Osteoblast (primary cell): ENCODE results near the gene SLC5A10. TPM values are rescaled to one million over a fixed set of nuclear protein-coding genes. Genes with fewer than 3 reads are reported as not detected.

Source experiments
- DNase-seq: peaks from one replicate; pipeline ENCODE4 v3.0.0; 2011; ENCODE audit warnings: low spot score, mixed read lengths; ENCODE audit not compliant: insufficient read length; ENCODE audit errors: missing footprints
- H2AFZ ChIP-seq: 2 replicates; pipeline ENCODE4 v1.6.0; 2011; ENCODE audit warnings: mild to moderate bottlenecking, low read length
- H3K27ac ChIP-seq: 2 replicates; pipeline ENCODE4 v1.5.1; 2011; ENCODE audit warnings: mild to moderate bottlenecking, low read depth, low read length, moderate library complexity
- H3K27me3 ChIP-seq: 2 replicates; pipeline ENCODE4 v1.6.0; 2012; ENCODE audit warnings: mild to moderate bottlenecking, control low read depth, inconsistent platforms, low read length, moderate library complexity; ENCODE audit not compliant: insufficient read depth
- H3K36me3 ChIP-seq: 2 replicates; pipeline ENCODE4 v1.5.1; 2011; ENCODE audit warnings: mild to moderate bottlenecking, low read length, control low read depth, moderate library complexity; ENCODE audit not compliant: insufficient read depth
- H3K4me1 ChIP-seq: 2 replicates; pipeline ENCODE4 v1.5.1; 2011; ENCODE audit warnings: mild to moderate bottlenecking, low read length, control low read depth, moderate library complexity; ENCODE audit not compliant: insufficient read depth
- H3K4me2 ChIP-seq: 2 replicates; pipeline ENCODE4 v1.6.0; 2011; ENCODE audit warnings: mild to moderate bottlenecking, low read length; ENCODE audit not compliant: insufficient read depth
- H3K4me3 ChIP-seq: fragments of 200-600 bp; sonication (generic); 3 replicates; pipeline ENCODE4 v1.5.1; 2012; ENCODE audit warnings: mild to moderate bottlenecking, low read length, inconsistent platforms; ENCODE audit not compliant: insufficient read depth
- H3K79me2 ChIP-seq: 2 replicates; pipeline ENCODE4 v1.6.0; 2012; ENCODE audit warnings: mild to moderate bottlenecking, low read length, control low read depth, inconsistent platforms; ENCODE audit not compliant: insufficient read depth
- H3K9me3 ChIP-seq: 2 replicates; pipeline ENCODE4 v1.5.1; 2011; ENCODE audit warnings: low read depth, low read length, control low read depth
- H4K20me1 ChIP-seq: 2 replicates; pipeline ENCODE4 v1.6.0; 2012; ENCODE audit warnings: mild to moderate bottlenecking, low read length, control low read depth; ENCODE audit not compliant: insufficient read depth
- total RNA-seq: library from RNA; depleted of rRNA; stranded (reverse); fragments of >200 nt; gene quantifications from 2 replicates; pipeline ENCODE4 v1.2.3, GENCODE V29; 2012
- TF ChIP-seq, protein P1 (sequence below): IDR thresholded peaks from 2 replicates; pipeline ENCODE4 v1.5.1; 2011; ENCODE audit warnings: mild to moderate bottlenecking, low read depth, low read length, moderate library complexity; ENCODE audit errors: extremely low read depth

The SLC5A10 gene
- total RNA-seq, 1 donor, result not detected

DNA sequence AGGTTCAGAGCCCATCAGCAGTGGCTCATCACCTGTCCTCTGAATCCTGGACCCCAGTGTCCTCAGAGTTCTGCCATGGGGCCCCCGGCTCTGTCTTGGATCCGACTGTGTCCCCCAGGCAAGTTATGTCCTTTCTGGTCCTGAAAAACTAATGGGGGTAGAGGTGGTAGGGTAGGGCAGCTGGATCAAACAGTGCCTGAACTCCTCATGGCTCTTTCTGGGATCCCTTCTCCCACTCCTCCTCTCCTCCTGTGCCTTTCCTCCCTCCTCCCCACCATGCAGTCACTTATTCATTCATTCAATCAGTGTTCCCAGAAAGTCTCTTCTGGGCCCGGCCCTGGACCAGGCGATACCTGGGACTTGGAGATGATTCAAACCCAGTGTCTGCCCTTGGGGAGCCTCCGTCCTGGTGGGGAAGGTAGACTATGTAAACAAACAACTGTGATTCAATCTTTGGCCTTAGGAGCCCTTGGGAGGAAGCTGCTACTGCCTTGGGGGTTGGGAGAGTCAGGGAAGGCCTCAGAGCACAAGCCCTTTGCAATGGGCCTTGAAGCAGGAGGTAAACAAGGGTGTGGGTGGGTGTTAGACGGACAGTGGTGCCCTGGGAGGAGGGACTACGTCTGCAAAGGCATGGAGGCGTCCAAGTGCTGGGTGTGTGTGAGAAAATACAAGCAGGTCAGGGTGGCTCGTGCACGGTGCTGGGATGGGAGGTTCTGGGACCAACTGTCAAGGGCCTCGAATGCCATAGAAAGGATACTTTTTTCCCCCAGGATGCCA lies 59.0 kb downstream of the SLC5A10 start:
- TF ChIP-seq, protein P1, sequence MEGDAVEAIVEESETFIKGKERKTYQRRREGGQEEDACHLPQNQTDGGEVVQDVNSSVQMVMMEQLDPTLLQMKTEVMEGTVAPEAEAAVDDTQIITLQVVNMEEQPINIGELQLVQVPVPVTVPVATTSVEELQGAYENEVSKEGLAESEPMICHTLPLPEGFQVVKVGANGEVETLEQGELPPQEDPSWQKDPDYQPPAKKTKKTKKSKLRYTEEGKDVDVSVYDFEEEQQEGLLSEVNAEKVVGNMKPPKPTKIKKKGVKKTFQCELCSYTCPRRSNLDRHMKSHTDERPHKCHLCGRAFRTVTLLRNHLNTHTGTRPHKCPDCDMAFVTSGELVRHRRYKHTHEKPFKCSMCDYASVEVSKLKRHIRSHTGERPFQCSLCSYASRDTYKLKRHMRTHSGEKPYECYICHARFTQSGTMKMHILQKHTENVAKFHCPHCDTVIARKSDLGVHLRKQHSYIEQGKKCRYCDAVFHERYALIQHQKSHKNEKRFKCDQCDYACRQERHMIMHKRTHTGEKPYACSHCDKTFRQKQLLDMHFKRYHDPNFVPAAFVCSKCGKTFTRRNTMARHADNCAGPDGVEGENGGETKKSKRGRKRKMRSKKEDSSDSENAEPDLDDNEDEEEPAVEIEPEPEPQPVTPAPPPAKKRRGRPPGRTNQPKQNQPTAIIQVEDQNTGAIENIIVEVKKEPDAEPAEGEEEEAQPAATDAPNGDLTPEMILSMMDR, result no peak
- H3K79me2 ChIP-seq, result no peaks in the 10 kb centered on the region
- no peaks in the 10 kb centered on the region for H3K27me3 ChIP-seq
- no peaks in the 10 kb centered on the region for H3K36me3 ChIP-seq
- no peak overlapping the region for H3K4me2 ChIP-seq
- no peaks in the 10 kb centered on the region for H4K20me1 ChIP-seq
- no peaks in the 10 kb centered on the region for H3K9me3 ChIP-seq
- no peaks in the 10 kb centered on the region for H3K4me1 ChIP-seq
- H2AFZ ChIP-seq, result no peak overlapping the region
- DNase-seq, result no peak
- no peak overlapping the region for H3K4me3 ChIP-seq
- no peak overlapping the region for H3K27ac ChIP-seq

DNA sequence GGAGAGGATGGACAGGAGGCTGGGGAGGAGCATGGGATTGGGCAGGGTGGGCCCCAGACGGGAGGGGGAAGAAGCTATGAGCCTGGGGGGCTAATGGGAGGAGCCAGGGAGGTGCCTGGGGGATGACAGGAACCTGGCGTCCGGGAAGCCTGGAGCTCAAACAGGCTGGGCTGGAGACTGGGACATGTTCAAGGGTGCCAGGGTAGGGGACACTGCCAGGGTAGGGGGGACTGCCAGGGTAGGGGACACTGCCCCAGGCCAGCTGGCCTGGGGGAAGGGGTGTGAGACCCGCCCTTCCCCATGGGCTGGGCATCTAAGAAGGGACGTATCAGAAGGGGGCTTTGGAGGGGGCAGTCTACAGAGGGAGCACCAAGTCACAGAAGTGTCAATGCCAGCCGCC lies 59.6 kb downstream of the SLC5A10 start:
- no peaks in the 10 kb centered on the region for H3K79me2 ChIP-seq
- H3K4me3 ChIP-seq, result no peak overlapping the region

DNA sequence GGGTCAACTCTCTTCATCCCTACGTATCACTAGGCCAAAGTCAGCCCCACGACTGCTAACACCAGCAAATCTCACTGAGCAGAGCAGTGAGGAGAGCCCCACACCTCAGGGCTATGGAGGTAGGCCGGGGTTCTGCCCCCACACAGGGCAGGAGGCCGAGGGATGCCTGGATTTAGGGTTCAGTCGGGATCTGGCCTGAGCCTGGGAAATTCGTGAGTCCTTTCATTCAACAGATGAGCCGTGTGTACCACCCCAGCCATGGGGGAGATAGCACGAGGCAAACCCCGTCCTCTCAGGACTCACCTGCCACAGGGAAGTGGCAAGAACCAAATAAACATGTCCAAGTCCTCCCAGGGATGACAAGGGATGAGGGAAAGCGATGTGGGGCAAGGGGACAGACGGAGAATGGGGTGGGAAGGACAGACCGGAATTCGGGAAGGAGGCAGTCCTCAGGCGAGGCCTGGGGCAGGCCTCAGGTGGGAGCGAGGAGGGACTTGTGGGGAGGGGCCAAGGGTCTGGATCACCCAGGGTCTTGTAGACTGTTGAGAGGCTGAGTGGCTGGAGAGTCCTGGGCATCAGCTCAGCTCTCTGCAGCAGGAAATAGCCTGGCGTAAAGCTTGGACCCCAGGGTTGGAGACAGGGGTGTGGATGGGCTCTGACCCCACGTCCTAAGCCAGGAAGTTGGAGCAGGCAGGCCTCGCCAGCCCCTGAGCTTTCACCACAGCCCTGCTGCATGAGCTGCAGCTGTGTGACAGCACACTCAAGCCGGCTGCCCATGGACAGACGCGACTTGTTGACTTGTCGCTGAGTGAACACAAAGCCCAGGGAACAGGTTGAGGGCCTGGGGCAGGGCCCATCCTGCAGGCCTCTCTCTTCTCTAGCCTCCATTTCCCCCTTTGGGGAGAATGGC lies 60.5 kb downstream of the SLC5A10 start:
- H2AFZ ChIP-seq, result no peak overlapping the region

More for the DNA sequence above, 59.6 kb downstream of the SLC5A10 start:
- no peaks in the 10 kb centered on the region for H3K9me3 ChIP-seq
- H2AFZ ChIP-seq, result no peak overlapping the region
- no peaks in the 10 kb centered on the region for H4K20me1 ChIP-seq
- no peaks in the 10 kb centered on the region for H3K36me3 ChIP-seq
- no peak overlapping the region for H3K4me2 ChIP-seq
- H3K27me3 ChIP-seq, result no peaks in the 10 kb centered on the region
- H3K4me1 ChIP-seq, result no peaks in the 10 kb centered on the region
- DNase-seq, result no peak
- TF ChIP-seq, protein P1, result no peak
- H3K27ac ChIP-seq, result no peak overlapping the region

More for the DNA sequence above, 60.5 kb downstream of the SLC5A10 start:
- Histone ChIP-seq H3K79me2 (no peaks in the 10 kb centered on the region), H3K36me3 (no peaks in the 10 kb centered on the region), H3K27me3 (no peaks in the 10 kb centered on the region), H3K9me3 (no peaks in the 10 kb centered on the region), H3K4me1 (no peaks in the 10 kb centered on the region), H4K20me1 (no peaks in the 10 kb centered on the region), H3K4me3 (no peak overlapping the region), H3K4me2 (no peak overlapping the region), H3K27ac (no peak overlapping the region)
- no peak for DNase-seq
- TF ChIP-seq, protein P1, result no peak
